NCI-H2171 treated with DMSO at 0.1 percent for 48 hours (cell line): ENCODE data around the gene PXMP2.

Experiments
- DNase-seq: peaks from one replicate; lab custom pipeline; 2025; lab: John Stamatoyannopoulos, UW

Gene PXMP2

DNA sequence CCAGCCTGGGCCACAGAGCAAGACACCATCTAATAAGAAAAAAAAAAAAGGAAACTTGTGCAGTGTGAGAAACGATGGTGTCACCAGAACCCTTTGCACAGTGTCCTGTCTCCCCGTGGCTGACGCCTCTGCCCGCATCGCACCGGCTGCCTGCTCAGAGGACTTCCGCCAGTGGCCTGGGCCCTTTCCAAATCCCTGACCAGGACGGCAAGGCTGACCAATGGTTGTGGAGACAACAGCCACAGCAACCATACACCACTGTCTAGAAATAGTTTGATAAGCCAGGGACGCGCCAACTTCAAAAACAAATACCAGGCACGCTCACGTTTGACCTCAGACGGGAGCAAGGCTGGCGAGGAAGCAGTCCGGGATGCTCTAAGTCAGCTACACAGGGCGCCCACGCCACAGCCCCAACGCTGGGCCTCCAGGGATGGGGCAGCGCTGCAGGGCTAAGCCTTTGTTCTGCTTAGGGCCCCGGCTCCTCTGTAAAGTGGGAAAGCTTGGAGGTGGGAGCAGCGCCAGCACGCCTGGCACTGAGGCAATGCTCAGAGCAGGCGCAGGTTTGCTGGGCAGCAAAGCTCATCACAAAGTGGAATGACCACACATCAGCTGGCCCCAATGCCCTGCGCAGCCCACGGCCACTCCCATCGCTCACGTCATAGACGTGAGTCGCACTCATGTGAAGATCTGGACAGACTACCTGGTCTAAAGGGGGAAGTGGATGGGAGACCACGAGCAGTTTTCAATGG, 35.8 kb downstream of the PXMP2 start:
- DNase-seq: no peak

DNA sequence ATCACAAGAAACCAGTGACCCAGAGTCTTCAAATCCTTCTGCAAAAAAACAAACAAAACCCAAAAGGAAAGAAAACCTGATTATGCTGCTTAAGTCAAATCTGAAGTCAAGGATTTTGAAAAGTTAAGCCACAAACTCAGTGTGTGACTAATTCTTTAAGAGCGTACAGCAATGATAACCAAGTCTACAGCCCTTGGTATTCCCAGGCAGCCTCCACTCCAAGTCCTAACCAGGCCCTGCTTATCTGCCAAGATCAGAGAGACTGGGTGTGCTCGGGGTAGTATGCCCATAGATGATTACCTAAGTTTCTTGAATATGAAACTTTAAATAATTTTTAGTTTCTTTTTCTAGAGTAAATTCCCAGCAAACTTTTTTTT, 36.4 kb downstream of the PXMP2 start:
- no peak for DNase-seq

DNA sequence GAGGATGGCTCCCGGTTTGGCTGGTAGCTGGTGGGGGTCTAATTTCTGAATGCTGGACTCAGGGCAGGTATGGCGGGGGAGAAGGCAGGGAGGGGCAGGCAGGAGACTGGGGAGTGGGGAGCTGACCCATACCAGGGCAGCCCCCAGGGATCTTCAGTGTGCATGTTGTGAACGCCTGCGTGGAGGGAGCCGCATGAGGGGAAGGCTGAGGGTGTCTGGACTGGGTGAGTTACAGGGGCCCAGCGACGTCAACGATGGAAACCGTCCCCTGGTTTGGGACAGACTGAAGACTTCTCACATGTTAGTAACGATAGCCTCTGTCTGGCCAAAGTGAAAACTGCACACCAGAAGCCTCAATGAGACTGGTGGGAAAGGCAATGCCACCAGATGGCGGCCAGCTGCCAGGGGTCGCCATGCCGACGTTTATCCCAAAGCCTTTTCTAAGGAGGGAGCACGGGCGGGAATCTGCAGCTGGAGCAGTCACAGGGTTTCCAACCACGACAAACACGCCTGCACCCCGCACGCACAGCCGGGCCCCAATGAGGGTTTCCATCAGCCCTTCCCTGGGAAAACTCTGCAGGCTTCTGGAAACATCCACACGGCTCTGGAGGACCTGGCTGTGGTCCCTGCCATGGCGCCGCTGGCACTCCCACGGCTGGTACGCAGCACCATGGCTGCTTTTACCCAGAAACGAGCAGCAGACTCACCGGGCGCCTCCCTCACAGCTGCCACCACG, 37.3 kb downstream of the PXMP2 start:
- DNase-seq: no peak

DNA sequence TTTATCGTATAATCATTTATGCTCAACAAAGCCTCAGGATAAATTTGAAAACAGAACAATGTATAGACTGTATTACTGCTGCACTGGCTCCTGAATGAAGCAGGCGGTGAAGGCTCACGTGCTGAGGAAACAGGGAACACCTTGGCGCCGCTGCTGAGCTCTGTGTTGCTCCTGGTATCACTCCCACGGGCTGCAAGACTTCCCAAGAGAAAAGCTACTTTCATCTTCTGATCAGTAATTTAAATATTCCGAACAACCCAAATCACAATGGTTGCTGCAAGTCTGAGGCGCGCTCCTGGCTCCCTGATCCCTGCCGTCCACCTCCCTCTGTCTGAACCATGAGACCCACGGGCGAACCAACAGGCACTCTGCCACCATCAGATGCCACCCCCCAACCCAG, 39.0 kb downstream of the PXMP2 start:
- no peak for DNase-seq

DNA sequence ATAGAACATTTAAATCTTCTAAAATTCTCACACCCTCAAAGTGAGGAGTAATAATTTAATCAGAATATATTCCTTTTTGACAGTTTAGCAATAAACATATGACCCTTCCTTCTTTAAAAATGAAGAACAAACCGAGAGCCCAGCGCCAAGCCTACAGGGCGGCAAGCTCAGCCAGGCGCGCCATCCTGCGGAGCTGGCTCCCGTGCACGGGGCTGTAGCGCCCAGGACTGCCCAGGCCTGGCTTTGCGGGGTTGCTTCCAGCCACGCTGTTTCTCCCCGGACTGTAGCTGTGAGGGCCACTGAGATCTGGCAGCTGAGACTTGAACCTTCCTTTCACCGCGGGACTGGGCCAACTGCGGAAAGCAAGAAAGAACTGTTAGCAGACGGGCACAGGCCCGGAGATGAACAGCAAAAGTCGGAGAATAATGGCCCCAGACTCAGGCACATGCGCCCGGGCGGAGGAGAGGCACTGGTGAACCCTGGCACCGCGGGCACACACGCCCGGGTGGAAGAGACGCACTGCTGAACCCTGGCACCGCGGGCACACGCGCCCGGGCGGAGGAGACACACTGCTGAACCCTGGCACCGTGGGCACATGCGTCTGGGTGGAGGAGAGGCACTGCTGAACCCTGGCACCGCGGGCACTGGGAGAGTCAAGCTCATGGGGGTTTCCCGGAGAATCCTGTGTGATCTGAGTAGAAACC, 39.9 kb downstream of the PXMP2 start:
- DNase-seq: no peak

DNA sequence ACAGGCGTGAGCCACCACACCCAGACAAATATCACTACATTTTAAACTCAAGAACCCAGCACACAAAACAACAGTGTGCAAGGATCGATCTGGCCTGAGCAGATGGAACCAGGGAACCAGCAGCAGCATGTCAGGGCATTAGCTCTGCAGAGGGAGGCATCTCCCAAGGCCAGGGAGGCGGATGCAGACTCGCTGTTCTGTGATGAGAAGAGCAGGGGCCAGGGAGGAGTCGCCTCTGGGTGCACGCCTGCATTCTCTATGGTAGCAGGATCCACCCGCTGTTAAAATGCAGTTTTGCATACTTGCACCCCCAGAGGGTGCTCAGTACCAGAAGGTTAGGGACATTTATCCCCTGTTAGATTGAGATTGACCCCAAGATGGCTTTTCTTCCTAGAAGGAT, 41.1 kb downstream of the PXMP2 start:
- DNase-seq: no peak

DNA sequence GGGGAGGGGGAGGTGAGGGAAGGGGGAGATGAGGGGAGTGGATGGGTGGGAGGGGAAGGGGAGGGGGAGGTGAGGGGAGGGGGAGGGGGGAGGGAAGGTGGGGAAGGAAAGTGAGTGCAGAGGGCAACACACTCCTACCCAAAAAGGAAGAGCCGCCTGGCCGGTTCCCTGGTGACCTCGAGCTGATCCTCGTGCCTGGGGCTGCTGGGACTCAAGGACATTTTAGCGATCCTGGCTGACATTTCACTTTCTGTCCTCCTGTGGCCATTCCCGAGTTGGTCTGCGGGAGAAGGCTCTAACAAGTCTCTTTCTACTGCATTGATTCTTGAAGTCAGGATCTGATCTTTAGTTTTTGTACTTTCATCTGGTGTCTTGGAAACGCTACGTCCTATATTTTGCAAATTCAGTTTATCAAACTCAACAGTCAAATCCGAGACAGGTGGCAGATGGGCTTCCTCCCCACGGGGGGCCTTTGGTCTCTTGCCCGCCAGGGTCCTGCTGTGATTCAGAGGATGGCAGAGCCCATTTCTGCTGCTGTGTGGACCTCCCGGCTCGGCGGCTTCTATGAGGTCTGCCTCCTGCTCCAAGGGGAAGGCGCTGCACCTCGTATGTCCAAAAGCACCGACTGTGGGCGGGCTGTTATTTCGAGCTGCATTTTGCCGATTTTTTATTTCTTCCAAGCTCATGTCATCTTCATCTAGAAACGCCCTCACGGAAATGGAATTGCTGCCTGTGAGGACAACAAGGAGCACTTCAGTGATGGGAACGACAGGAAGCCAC, 42.3 kb downstream of the PXMP2 start:
- DNase-seq: peak; percentile 70

DNA sequence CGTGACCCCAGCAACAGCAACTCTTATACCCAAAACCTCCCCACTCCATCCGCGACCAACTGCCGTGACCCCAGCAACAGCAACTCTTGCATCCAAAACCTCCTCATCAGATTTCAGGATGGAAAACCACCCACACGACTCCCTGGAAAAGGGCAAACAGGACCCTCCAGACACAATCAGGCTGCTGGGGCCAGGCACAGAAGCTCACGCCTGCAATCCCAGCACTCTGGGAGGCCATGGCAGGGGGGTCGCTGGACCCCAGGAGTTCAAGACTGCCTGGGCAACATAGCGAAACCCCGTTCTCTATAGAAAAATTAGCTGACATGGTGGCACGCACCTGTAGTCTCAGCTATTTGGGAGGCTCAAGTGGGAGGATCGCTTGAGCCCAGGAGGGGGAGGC, 43.0 kb downstream of the PXMP2 start:
- DNase-seq: no peak

DNA sequence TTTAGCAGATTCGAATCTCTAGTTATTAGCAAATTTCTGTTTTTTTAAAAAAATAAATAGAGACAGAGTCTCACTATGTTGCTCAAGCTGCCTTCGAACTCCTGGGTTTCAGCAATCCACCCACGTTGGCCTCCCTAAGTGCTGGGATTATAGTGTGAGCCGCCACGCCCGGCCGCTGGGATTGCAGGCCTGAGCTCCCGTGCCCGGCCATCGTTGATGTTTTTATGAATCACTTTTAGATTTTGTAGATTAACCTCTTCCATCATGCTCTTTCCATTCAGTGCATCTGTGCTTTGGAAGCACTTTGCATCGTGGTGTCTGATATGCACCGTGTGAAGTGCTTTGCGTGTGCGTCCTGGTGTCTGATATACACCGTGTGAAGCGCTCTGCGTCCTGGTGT, 44.2 kb downstream of the PXMP2 start:
- DNase-seq: no peak

DNA sequence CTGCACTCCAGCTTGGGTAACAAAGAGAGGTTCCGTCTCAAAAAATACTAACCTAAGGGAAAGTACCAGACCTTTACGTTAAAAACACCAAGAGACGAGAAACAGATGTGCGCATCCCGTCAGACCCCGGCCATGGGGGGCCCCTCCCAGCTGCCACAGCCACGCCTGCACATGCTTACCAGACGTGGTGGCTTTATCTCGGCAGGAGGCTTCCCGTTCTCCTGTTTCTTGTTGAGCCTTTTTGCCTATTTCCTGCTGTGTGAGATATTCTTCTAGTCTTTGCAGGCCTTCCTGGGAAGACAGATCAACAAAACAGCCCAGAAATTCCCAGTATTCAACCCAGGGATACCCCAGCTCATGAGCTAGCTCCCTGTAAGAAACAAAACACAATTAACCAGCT, 46.8 kb downstream of the PXMP2 start:
- no peak for DNase-seq

DNA sequence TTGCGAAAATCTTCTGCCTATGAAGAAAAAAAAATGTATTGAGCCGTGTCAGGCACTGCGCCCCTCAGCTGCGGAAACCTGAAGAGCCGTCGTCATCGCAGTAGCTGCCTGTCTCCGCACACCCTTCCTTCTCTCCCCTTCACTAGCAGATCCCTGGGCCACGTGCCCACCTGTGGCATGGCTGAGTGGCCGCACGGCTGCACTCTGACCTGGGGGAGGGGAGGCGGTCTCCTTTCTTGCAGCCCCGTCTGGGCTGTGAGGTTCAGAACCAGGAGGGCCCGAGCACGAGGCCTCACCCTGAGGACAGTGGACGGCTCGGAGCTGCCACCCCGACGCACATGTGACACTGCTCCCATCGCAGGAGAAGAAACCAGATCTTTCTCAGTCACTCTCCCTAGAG, 48.1 kb downstream of the PXMP2 start:
- no peak for DNase-seq

DNA sequence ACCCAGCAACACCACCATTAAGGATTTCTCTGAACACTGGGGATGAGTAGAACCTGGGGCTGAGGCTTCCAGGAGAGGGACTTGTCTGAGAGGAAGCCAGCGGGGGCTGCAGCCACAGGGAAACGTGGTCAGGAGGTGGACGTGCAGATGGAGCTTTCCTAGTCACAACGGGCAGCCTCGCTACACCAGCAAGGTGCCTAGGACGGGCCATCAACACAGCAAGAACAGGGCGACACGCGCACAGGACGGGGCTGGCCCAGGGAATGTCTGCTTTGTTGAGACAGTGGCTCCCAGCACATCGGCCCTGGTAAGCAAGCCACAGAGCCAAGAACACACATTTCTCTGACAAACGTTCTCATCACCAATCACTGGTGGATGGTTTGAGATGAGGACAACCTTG, 49.0 kb downstream of the PXMP2 start:
- no peak for DNase-seq

DNA sequence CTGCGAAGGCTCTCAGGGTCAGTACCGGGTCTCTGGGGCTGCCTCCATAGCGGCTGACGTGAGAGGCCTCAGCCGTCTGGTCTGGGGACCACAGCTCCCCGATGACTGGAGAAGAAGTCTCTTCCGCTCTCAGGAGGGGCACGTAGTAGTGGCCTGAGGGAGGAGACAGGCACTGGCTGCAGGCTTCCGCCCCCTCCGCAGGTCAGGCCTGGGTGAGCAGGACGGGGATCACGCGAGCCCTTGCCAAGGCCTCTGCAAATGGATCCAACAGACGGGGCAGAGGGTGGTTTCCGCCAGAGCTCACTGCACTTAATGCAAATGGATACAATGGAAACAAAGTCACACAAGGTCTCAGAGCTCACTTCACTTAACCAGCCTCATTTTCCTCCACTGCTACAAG, 49.5 kb downstream of the PXMP2 start:
- no peak for DNase-seq

DNA sequence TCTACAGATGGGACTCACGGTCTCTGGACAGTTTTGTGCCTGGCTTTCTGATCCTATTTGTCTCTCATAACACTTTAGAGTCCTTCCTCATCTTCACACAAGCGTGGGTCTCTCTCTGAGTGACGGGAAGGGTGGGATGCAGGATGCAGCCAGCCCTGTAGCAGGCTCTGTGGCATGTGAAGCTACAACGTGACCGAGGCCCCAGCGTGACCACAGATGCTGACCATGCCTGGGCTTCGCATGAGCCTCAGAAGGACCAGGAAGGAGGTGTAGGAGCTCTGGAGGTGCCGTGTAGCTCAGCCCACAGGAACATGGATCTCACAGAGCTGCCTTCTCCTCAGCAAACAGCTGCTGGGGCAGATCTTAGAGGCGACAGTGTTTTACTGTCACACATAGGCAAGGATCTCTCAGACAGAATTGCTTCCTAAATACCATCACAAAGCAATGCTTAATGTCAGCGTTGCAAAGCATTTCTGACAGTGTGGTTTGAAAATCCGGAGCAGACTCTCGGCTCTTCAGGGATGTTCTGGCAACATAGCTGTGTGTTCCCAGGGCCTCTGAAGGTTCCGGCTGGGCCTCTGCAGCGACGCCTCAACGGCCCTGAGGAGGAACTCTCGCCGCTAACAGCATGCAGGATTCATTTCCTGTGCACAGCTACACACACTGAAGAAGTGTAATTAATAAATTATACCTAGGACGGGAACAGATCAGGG, 52.4 kb downstream of the PXMP2 start:
- no peak for DNase-seq

DNA sequence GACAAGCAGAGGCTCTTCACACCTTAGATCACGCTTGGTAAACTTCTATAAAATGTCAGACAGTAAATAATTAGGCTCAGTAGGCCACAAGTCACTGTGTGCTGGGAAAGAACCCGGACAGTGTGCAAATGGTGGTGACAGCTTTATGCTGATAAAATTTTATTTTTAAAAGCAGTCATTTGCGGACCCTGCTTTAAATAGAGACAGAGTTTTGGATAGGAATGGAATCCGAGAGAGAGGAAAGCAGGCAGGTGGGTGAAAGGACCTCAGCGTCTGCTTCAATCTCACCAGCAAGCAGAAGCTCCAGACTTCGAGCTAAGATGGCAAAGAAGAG, 52.9 kb downstream of the PXMP2 start:
- DNase-seq: no peak

DNA sequence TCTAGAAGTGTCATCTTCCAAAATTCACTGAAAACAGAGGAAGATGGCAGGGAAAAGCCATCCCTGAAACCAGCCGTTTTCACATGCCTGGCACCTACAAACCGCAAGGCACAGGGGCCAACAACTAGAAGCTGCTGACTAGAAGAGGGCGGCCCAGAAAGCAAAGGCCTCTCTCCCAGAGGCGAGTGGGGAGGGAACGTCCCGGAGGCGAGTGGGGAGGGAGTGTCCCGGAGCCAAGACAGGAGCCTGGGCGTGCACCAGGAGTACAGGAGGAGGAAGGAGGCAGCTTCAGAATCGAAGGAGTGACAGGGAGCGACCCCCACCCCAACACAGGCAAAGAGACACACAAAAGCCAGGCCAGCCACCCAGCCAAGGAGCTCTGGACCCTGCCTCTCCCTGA, 53.3 kb downstream of the PXMP2 start:
- DNase-seq: no peak

DNA sequence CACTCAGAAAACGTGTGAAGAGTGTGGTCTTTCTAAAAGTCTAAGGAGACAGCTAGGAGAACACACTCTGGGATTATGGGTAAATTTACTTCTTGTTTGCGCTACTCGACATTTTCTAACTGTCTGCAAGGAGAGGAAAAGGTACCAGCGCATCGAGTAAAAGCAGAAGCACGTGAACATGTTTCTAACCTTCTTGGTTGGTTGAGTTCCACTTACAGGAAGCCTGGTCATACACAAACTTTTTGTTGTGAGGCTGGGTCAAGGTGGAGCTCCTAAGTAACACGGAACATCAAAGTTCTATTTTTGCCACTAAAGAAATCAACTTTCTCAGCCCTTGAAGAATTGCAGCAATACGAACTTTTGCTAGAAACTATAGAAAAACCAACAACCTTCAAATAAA, 54.2 kb downstream of the PXMP2 start:
- DNase-seq: no peak

DNA sequence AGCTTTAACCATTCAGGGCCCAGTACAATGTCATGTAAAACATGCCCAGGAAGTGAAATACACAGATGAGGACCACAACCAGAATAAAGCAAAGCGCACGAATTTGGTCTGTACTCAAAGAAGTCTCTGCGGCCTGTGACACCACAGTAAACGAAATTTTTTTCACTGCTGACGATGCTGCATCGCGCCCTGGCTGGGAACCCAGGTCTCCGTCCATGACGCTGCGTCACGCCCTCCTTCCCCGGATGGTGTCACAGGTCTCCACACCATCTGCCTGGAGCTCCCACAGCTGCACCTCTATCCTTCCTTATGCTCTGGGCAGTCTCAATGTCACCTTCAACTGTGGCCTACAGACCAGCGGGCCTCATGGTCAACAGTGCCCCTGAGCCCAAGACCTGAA, 56.4 kb downstream of the PXMP2 start:
- no peak for DNase-seq

DNA sequence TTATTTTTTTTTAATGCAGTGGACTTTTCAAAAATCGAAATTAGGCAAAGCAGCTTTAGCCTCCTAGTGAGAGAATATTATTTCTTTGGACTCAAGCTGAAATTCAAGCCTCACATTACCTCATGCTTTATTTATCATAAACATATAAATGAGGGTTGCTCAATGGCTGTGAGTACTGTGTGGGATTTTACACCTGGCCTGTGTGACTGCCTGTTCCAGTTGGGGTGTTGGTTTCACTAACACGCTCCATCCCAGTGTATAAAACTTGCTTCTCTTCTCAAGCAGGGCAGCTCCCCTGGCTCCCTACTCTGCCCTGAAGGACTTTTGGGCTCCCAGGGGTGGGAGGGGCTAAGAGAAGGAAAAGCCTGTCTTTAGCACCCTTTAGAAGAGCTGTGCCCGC, 59.2 kb downstream of the PXMP2 start:
- DNase-seq: no peak

DNA sequence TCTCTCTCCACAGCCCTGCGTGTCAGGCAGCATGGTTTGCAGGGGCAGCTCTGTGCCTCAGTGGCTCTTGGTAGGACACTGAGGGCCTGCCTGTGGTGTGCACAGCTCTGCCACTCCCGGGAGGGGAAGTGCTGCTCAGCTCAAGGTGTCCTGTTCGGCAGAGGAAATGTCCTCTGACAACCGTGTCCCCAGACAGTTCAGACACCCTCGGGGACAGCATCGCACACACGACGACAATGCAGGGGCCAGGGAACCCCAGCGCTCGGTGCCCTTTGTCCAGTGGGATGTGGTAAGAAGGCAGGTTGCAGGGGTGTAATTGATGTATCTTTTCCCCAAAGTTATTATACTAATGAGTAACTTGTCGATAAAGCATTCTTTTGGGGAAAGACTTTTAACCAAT, 60.0 kb downstream of the PXMP2 start:
- no peak for DNase-seq

DNA sequence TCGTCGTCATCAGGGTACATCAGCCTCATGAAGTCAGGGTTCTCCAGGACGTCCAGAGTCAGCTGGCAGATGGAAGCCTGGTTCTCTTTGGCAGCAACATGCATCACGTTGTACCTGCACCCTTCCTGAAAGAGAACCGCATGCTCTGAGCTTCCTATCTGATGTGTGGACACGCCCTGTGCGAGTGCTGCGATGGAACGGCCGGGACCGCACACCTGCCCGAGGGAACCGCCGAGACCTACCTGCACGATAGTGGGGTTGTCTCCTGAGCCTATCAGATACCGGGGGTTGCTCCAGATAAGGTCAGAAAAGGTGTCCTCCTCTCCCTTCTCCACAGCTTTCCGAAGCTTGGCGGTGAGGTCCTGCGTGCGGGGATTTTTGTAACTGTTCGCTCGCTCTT, 60.5 kb downstream of the PXMP2 start:
- no peak for DNase-seq

DNA sequence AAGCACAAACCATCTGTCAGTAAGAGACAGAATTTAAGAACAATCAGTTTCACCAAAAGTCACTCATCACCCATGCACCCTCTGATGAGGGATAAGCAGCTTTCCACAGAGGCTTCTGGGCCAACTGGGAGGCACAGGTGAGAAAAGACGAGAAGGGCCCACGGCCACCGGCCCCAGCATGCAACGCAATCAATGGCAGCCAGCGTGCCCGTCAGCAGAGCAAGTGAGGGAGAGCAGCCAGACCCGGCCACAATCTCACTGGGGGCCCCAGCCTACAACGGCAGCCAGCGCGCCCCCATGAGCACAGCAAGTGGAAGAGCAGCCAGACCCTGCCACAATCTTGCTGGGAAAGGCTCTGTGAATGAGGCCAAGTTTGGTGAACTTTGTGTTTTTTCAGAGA, 60.9 kb downstream of the PXMP2 start:
- DNase-seq: no peak
